ENCODE data around the gene RIT1. TPM values are rescaled to one million over a fixed set of nuclear protein-coding genes. Genes with fewer than 3 reads are reported as not detected.

The RIT1 gene
- total RNA-seq, 1 experiment from 2014 or later = 26.4 TPM

DNA sequence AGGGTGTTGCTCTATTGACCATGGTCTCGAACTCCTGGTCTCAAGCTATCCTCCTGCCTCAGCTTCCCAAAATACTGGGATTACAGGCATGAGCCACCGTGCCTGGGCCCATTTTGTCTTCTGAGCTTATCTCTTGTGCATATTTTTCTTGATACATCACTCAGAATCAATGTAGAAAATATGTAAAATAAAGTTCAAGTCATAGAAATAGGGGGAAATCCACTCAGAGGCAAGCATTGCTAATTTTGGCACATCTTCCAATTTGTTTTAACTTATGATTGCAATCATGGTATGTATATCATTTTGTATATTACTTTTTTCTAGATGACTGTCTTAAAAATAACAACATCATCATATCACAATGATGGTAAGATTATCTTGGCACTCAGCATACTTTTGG, 21.6 kb downstream of the RIT1 start:
- H3K18ac ChIP-seq (ENCODE audit: insufficient read length, low read depth, low read length) = no peak overlapping the region
- H2AK5ac ChIP-seq (ENCODE audit: insufficient read length, low read length) = no peak overlapping the region
- no peak overlapping the region for H3T11ph ChIP-seq (ENCODE audit: low read length)
- Mint-ChIP-seq H3K4me3 (no peak overlapping the region), H3K27ac (no peak overlapping the region), H3K9me3 (no peaks in the 10 kb centered on the region), H3K4me1 (no peaks in the 10 kb centered on the region), H3K36me3 (ENCODE audit: insufficient read depth in 1 of 3, low read depth in 3 of 3) (no peaks in the 10 kb centered on the region), H3K27me3 (ENCODE audit: low read depth) (no peaks in the 10 kb centered on the region)
- no peak overlapping the region for H3K4me2 ChIP-seq (ENCODE audit: insufficient read depth, insufficient read length, low read length)
- no peak overlapping the region for H3K27ac ChIP-seq (ENCODE audit: insufficient read length, low read depth, low read length)
- no peak overlapping the region for H2BK5ac ChIP-seq (ENCODE audit: insufficient read length, low read length)
- no peak overlapping the region for H2AFZ ChIP-seq (ENCODE audit: low read length)
- no peaks in the 10 kb centered on the region for H3K23me2 ChIP-seq (ENCODE audit: insufficient read length, low read depth, low read length, poor library complexity, severe bottlenecking)
- no peak overlapping the region for H3K14ac ChIP-seq (ENCODE audit: insufficient read depth, low read length)
- no peak for DNase-seq
- H3K79me1 ChIP-seq (ENCODE audit: insufficient read depth, low read depth, low read length, poor library complexity, severe bottlenecking) = no peaks in the 10 kb centered on the region
- no peak overlapping the region for H3K56ac ChIP-seq (ENCODE audit: insufficient read length, low read depth, low read length)
- H3K9me3 ChIP-seq (ENCODE audit: control insufficient read depth, low read depth, low read length) = no peaks in the 10 kb centered on the region
- H3K23ac ChIP-seq (ENCODE audit: insufficient read length, low read depth, low read length) = no peak overlapping the region
- H2BK120ac ChIP-seq (ENCODE audit: low read depth, low read length, poor library complexity, severe bottlenecking) = no peak overlapping the region
- no peak overlapping the region for H2BK12ac ChIP-seq (ENCODE audit: insufficient read length, low read depth, low read length)
- H2BK20ac ChIP-seq (ENCODE audit: low read depth, low read length, poor library complexity, severe bottlenecking) = no peak overlapping the region
- H3K79me2 ChIP-seq (ENCODE audit: insufficient read depth, low read length) = no peaks in the 10 kb centered on the region
- H4K20me1 ChIP-seq (ENCODE audit: control insufficient read depth, insufficient read depth, insufficient read length) = no peaks in the 10 kb centered on the region
- H2BK15ac ChIP-seq (ENCODE audit: low read depth, low read length) = no peak overlapping the region
- no peaks in the 10 kb centered on the region for H3K4me1 ChIP-seq (ENCODE audit: insufficient read depth, low read length)
- H4K8ac ChIP-seq (replicated peaks; ENCODE audit: insufficient read length, low read depth, low read length) = no peak overlapping the region
- TF ChIP-seq, protein P1, sequence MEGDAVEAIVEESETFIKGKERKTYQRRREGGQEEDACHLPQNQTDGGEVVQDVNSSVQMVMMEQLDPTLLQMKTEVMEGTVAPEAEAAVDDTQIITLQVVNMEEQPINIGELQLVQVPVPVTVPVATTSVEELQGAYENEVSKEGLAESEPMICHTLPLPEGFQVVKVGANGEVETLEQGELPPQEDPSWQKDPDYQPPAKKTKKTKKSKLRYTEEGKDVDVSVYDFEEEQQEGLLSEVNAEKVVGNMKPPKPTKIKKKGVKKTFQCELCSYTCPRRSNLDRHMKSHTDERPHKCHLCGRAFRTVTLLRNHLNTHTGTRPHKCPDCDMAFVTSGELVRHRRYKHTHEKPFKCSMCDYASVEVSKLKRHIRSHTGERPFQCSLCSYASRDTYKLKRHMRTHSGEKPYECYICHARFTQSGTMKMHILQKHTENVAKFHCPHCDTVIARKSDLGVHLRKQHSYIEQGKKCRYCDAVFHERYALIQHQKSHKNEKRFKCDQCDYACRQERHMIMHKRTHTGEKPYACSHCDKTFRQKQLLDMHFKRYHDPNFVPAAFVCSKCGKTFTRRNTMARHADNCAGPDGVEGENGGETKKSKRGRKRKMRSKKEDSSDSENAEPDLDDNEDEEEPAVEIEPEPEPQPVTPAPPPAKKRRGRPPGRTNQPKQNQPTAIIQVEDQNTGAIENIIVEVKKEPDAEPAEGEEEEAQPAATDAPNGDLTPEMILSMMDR (conservative IDR thresholded peaks at IDR 0.05) = no peak
- H3K9ac ChIP-seq (ENCODE audit: extremely low read depth, insufficient read length, low read length) = no peak overlapping the region
- H4K5ac ChIP-seq (ENCODE audit: insufficient read length, low read depth, low read length) = no peak overlapping the region
- no peak overlapping the region for H4K91ac ChIP-seq (ENCODE audit: insufficient read length, low read depth, low read length)
- no CpG with 5 or more reads among the region's 2 CpGs for WGBS (ENCODE audit: extremely low coverage, insufficient read length, low lambda C conversion rate)
- H3K4ac ChIP-seq (ENCODE audit: low read depth, low read length) = no peak overlapping the region
- H3K27me3 ChIP-seq (ENCODE audit: insufficient read depth, low read length) = no peaks in the 10 kb centered on the region
